Stimulated activated naive B cell treated with anti-CD40 and anti-IgM and Interleukin-4, amounts not matched to agents 10 μg/mL and 1 μg/mL and 100 μg/mL, for 72 hours (primary cell): ENCODE results near the gene TENM4.

Experiments used
- ATAC-seq, 2 donors: fragments of 150-1000 bp; cut with Tn5 transposase; replicated peaks; 2 replicates each; pipeline ENCODE4 v1.10.0; 2021; ENCODE audit warnings: moderate library complexity in 1 of 2
- DNase-seq: peaks from one replicate; pipeline ENCODE4 v3.0.0; 2021
- H3K27ac Mint-ChIP-seq: one replicate; pipeline ENCODE4 v1.8.0; 2022; ENCODE audit warnings: mild to moderate bottlenecking, mixed read lengths
- H3K27me3 Mint-ChIP-seq, 2 donors: one replicate each; pipeline ENCODE4 v1.8.0; 2022; ENCODE audit warnings: mixed read lengths in 2 of 2
- H3K36me3 Mint-ChIP-seq, 2 donors: one replicate each; pipeline ENCODE4 v1.8.0; 2022; ENCODE audit warnings: mixed read lengths in 2 of 2, mild to moderate bottlenecking in 1 of 2
- H3K4me1 Mint-ChIP-seq, 2 donors: one replicate each; pipeline ENCODE4 v1.8.0; 2022; ENCODE audit warnings: mixed read lengths in 2 of 2, mild to moderate bottlenecking in 1 of 2
- H3K4me3 Mint-ChIP-seq, 2 donors: one replicate each; pipeline ENCODE4 v1.8.0; 2022; ENCODE audit warnings: mild to moderate bottlenecking in 2 of 2, mixed read lengths in 2 of 2, moderate library complexity in 1 of 2
- H3K9me3 Mint-ChIP-seq, 2 donors: one replicate each; pipeline ENCODE4 v1.8.0; 2022; ENCODE audit warnings: mixed read lengths in 2 of 2, mild to moderate bottlenecking in 1 of 2

The TENM4 gene

DNA sequence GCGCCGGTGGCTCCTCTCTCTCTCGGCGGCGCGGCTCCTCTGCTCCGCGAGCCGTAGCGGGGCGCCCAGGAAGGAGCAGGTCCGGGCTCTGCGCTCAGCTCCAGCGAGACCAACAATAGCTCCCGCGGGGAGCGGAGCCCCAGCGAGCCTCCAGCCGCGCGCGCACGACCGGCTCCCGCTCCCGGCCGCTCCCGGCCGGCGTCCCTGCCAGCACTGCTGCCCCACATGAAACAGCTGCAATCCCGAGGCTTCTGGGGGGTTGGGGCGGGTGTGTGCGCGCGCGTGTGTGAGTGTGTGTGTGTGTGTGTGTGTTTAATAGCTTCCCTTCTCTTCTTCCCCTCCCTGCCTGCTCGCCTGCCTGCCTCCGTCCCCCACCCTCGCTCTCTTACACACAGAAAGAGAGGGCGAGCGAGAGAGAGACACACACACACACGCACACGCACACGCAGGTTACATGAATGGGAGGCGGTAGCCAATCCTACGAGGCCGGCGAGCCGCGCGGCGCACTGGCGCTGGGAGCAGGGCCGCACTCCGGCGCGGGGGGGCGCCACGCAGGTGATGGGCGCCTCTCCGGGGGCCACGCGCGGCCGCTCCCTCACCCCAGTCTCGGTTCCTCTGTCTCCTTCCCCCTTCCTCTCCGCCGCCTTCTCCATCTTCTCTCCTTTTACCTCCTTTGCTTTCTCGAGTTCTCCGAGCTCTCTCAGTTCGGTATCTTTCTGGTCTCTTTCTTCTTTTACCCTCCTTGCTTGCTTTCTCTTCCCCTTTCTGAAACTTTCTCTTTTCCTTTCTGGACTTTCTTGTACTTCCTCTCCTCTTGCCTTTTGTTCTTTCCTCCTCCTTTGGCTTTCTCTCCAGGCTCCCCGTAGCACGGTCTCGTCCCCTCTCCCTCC, at the start of gene TENM4:
Gene TENM4, minus strand, starts transcription at position 460 of the 890 bp plus-strand sequence. CDS start 371,086 bp downstream, outside the sequence.
- H3K4me1 Mint-ChIP-seq: peaks cover 26 to 35% of the 10 kb centered on the region in 2 donors
- peak within 1 kb of the TSS; percentile 90 for H3K27ac Mint-ChIP-seq
- peaks cover 45 to 71% of the 10 kb centered on the region in 2 donors for H3K27me3 Mint-ChIP-seq
- peak; percentile 54 for DNase-seq
- H3K9me3 Mint-ChIP-seq: peaks cover 0 to 3% of the 10 kb centered on the region in 2 donors
- ATAC-seq: peak; percentile 74 to 81
- H3K36me3 Mint-ChIP-seq: peaks cover 0 to 3% of the 10 kb centered on the region in 2 donors
- H3K4me3 Mint-ChIP-seq: peak within 1 kb of the TSS; percentile 67 to 78

GRCh38 chr11:79488286-79488685, 47.5 kb upstream of the TENM4 start:
- DNase-seq: no peak
- no peak overlapping the region for H3K4me3 Mint-ChIP-seq
- no peak overlapping the region for H3K27ac Mint-ChIP-seq
- no peaks in the 10 kb centered on the region for H3K36me3 Mint-ChIP-seq
- ATAC-seq: no peak
- peaks cover 0 to 1% of the 10 kb centered on the region in 2 donors for H3K9me3 Mint-ChIP-seq
- peaks cover 17 to 28% of the 10 kb centered on the region in 2 donors for H3K27me3 Mint-ChIP-seq
- H3K4me1 Mint-ChIP-seq: peaks cover under 1 to 4% of the 10 kb centered on the region in 2 donors

- no peak overlapping the region for H3K27ac Mint-ChIP-seq
- no peak overlapping the region for H3K4me3 Mint-ChIP-seq
- H3K27me3 Mint-ChIP-seq: peaks cover 12 to 24% of the 10 kb centered on the region in 2 donors
- DNase-seq (no peak), ATAC-seq (peak in 1 of 2 donors; percentile 14)
- H3K9me3 Mint-ChIP-seq: peaks cover 0 to 3% of the 10 kb centered on the region in 2 donors
- H3K4me1 Mint-ChIP-seq: peaks cover 7 to 8% of the 10 kb centered on the region in 2 donors
- no peaks in the 10 kb centered on the region for H3K36me3 Mint-ChIP-seq
Observed at GRCh38 chr11:79487412-79487811, 46.6 kb upstream of the TENM4 start.

DNA sequence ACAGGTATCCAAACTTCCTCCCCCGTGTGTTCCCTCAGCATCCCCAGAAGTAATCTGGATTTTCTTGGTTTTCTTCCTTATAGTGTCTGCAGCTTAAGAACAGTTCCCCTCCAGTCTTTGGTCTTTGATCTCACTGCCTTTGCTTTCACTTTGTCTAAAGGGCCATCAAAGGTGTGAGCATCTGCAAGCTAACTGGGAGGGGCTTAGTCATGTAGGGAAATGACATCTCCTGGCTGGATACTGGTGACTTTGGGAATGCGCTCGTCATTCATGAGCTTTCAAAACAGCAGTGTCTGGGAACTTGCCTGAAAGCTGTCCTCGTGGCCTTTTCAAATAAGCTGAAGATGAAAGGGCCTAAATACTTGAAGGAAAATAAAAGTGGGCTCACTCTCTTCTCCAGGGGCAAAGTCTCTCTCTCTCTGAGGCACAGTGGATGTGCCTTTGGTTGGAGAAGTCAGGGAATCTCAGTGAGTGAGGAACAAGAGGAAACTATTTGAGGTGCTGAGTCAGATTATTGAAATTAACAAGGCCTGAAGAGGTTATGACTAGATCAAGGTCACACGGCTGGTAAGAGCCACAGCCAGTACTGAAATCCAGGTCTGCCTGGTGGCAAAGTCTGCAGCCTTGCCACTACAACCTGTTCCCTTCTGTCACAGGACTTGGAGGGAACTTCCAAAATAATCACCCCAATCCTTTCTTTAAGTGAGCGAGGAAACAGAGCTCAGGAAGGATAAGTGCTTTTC, 45.6 kb upstream of the TENM4 start:
- Mint-ChIP-seq H3K9me3 (peaks cover 0 to 3% of the 10 kb centered on the region in 2 donors), H3K4me1 (peaks cover 11 to 14% of the 10 kb centered on the region in 2 donors), H3K36me3 (no peaks in the 10 kb centered on the region), H3K4me3 (no peak overlapping the region), H3K27ac (no peak overlapping the region), H3K27me3 (peaks cover 10 to 19% of the 10 kb centered on the region in 2 donors)
- DNase-seq (no peak), ATAC-seq (no peak)

DNA sequence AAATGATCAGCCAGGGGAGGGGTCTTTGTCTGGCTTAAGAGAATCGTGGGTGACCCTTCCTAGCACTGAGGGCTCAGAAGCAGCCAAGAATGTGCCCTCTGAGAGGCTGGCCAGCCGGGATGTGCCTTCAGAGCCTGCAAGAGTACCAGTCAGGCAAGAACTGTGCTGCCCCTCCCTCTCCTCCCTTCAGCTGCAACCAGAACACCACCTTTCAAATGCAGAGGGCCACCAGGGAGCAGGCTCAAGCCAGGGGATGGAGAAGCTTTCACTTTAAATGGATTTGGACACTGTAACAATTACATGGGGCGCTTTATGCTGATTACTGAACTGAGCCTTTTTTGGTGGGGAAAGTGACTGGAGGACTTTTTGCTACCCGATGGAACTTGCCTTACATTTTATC, 44.9 kb upstream of the TENM4 start:
- Mint-ChIP-seq H3K27ac (no peak overlapping the region), H3K4me1 (peaks cover 11 to 16% of the 10 kb centered on the region in 2 donors), H3K4me3 (no peak overlapping the region), H3K9me3 (peaks cover 0 to 3% of the 10 kb centered on the region in 2 donors), H3K36me3 (no peaks in the 10 kb centered on the region), H3K27me3 (peaks cover 10 to 19% of the 10 kb centered on the region in 2 donors)
- DNase-seq: no peak
- ATAC-seq: no peak

GRCh38 chr11:79484872-79485271, 44.0 kb upstream of the TENM4 start:
- H3K9me3 Mint-ChIP-seq: peaks cover 0 to 3% of the 10 kb centered on the region in 2 donors
- no peaks in the 10 kb centered on the region for H3K36me3 Mint-ChIP-seq
- no peak overlapping the region for H3K27ac Mint-ChIP-seq
- peaks cover 11 to 18% of the 10 kb centered on the region in 2 donors for H3K4me1 Mint-ChIP-seq
- no peak for DNase-seq
- peaks cover 10 to 19% of the 10 kb centered on the region in 2 donors for H3K27me3 Mint-ChIP-seq
- no peak overlapping the region for H3K4me3 Mint-ChIP-seq
- ATAC-seq: no peak

GRCh38 chr11:79482800-79483199, 42.0 kb upstream of the TENM4 start:
- H3K9me3 Mint-ChIP-seq: peaks cover 0 to 3% of the 10 kb centered on the region in 2 donors
- ATAC-seq: peak; percentile 86 to 95
- DNase-seq: peak; percentile 55
- peak overlapping the region in 1 of 2 donors; percentile 19 for H3K4me3 Mint-ChIP-seq
- peaks cover 10 to 14% of the 10 kb centered on the region in 2 donors for H3K27me3 Mint-ChIP-seq
- H3K27ac Mint-ChIP-seq: peak overlapping the region; percentile 42
- H3K36me3 Mint-ChIP-seq: no peaks in the 10 kb centered on the region
- peaks cover 11 to 18% of the 10 kb centered on the region in 2 donors for H3K4me1 Mint-ChIP-seq

GRCh38 chr11:79481795-79482194, 41.0 kb upstream of the TENM4 start:
- peaks cover 11 to 18% of the 10 kb centered on the region in 2 donors for H3K4me1 Mint-ChIP-seq
- H3K27ac Mint-ChIP-seq: no peak overlapping the region
- peaks cover 0 to 2% of the 10 kb centered on the region in 2 donors for H3K9me3 Mint-ChIP-seq
- ATAC-seq (peak; percentile 67 to 81), DNase-seq (no peak)
- no peaks in the 10 kb centered on the region for H3K36me3 Mint-ChIP-seq
- H3K27me3 Mint-ChIP-seq: peaks cover 14 to 15% of the 10 kb centered on the region in 2 donors
- no peak overlapping the region for H3K4me3 Mint-ChIP-seq

DNA sequence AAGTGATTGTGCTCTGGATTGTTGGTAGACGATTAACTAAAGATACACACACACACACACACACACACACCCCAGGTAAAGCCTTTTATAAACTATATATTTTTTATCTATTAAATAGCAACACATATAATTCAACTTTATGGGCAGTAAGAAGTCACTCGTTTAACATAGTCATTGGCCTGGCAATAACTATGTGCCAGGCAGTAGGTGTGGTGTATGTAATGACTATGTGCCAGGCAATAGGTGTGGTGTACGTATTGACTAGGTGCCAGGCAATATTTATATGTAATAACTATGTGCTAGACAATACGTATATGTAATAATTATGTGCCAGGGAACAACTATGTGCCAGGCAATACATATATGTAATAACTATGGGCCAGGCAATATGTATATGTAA, 40.0 kb upstream of the TENM4 start:
- H3K4me3 Mint-ChIP-seq: no peak overlapping the region
- H3K27ac Mint-ChIP-seq: no peak overlapping the region
- DNase-seq (no peak), ATAC-seq (no peak)
- H3K4me1 Mint-ChIP-seq: peaks cover 11 to 18% of the 10 kb centered on the region in 2 donors
- no peaks in the 10 kb centered on the region for H3K36me3 Mint-ChIP-seq
- H3K9me3 Mint-ChIP-seq: peaks cover 3 to 4% of the 10 kb centered on the region in 2 donors
- H3K27me3 Mint-ChIP-seq: peaks cover 8 to 9% of the 10 kb centered on the region in 2 donors

DNA sequence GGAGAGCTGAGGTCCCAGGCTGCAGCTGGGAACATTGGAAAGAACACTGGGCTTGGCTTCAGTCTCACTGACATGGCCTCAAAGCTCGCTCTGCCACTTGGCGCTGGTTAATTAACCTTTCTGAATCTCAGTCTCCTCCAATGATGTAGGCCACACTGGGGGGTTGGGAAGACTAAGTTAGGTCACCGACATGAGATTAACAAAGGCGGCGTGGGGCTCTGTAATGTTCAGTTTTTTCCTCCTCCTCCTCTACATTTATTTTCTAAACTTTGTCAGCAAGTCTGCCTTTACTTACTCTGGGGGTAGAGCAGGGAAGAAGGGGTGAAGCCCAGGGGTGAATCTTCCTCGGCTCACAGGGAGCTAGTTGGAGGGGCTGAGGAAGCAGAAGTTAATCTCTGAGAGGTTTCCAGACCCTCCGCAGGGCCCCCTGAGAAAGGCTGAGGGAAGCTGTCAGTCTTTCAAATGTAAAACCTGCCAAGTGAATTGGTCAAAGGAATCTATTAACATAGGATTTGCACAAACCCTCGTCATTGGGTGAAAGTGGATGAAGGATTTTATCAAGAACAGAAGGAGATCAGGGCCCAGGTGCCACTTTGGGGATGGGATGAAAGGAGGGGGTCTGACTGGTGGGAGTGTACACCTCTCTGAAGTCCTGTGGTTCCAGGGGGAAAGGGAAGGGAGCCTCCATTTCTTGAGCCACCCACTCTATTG, 32.1 kb upstream of the TENM4 start:
- no peak for DNase-seq
- Mint-ChIP-seq H3K9me3 (peaks cover 2 to 9% of the 10 kb centered on the region in 2 donors), H3K27me3 (peaks cover 17 to 29% of the 10 kb centered on the region in 2 donors), H3K36me3 (peaks cover 0 to 4% of the 10 kb centered on the region in 2 donors), H3K4me1 (no peaks in the 10 kb centered on the region), H3K27ac (no peak overlapping the region), H3K4me3 (no peak overlapping the region)
- ATAC-seq: no peak

DNA sequence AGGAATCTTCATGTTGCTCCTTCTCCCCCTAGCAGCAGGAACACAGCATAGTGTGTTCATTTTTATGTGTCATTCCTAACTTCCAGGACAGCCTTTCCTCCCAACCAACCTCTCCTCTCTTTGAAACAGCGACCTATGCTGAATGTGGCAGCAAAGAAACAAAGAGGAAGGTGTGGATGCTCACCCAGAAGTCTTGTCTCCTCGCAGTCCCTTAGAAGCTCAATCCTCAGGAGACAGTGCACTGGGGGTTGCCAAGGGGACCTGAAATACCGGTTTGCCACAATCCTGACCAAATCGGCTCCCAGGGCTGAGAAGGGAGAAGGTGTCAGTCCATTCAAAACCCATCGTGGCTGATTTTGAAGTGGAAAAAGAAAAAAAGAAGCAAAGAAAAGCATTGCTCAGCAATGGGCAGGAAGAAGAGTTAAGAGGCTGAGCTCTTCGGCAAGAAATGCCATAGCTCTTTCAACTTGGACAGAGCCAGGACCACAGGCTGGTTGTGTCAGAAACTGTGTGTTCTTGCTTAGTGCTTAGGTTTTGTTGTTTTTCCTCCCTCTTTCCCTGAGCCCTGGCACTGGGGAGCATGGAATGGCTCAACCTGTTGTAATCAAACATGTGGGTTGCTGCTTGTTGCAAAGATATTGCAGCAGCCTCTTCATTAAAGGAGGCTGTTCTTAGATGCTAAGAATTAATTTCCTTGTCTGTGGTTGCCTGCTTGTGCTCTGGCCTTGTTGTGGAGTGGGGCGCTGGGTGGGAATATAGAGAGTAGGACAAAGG, 30.4 kb upstream of the TENM4 start:
- no peaks in the 10 kb centered on the region for H3K4me1 Mint-ChIP-seq
- peaks cover 0 to 4% of the 10 kb centered on the region in 2 donors for H3K36me3 Mint-ChIP-seq
- ATAC-seq: no peak
- peaks cover 2 to 9% of the 10 kb centered on the region in 2 donors for H3K9me3 Mint-ChIP-seq
- no peak for DNase-seq
- no peak overlapping the region for H3K4me3 Mint-ChIP-seq
- H3K27ac Mint-ChIP-seq: no peak overlapping the region
- H3K27me3 Mint-ChIP-seq: peaks cover 17 to 24% of the 10 kb centered on the region in 2 donors

DNA sequence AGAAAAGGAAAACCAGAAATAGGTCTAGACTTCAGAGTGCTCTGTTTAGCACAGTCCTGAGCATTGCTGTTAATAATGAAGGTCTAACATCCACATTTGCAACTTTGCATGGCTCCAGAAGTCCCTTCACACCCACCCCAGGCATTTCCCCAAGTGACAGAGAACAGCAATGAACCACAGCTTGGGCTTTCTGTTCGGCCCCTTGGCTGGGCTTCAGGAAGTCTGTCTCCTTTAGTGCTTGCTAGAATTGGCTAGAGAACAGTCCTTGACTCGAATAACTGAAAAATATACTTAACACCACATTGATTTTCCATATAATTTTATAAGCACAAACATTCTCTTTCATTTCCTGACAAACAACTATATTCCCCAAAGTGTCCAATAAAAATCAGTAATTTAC, 29.3 kb upstream of the TENM4 start:
- DNase-seq (no peak), ATAC-seq (no peak)
- no peak overlapping the region for H3K27ac Mint-ChIP-seq
- H3K36me3 Mint-ChIP-seq: peaks cover 0 to 4% of the 10 kb centered on the region in 2 donors
- H3K4me3 Mint-ChIP-seq: no peak overlapping the region
- H3K27me3 Mint-ChIP-seq: peaks cover 17 to 24% of the 10 kb centered on the region in 2 donors
- no peaks in the 10 kb centered on the region for H3K4me1 Mint-ChIP-seq
- peaks cover 0 to 5% of the 10 kb centered on the region in 2 donors for H3K9me3 Mint-ChIP-seq

- Mint-ChIP-seq H3K4me3 (no peak overlapping the region), H3K4me1 (no peaks in the 10 kb centered on the region)
- ATAC-seq: no peak
Observed at GRCh38 chr11:79467761-79468160, 26.9 kb upstream of the TENM4 start.

More at GRCh38 chr11:79467761-79468160, 26.9 kb upstream of the TENM4 start:
- DNase-seq: no peak
- Mint-ChIP-seq H3K27me3 (peaks cover 27 to 28% of the 10 kb centered on the region in 2 donors), H3K9me3 (no peaks in the 10 kb centered on the region), H3K36me3 (no peaks in the 10 kb centered on the region), H3K27ac (no peak overlapping the region)
